Astrocyte of the hippocampus (primary cell): ENCODE results near the gene PSMD4.
"Not testable (repeated sequence)": the region's sequence is repeated elsewhere in the genome, so short reads cannot be mapped to it uniquely, and the experiment has no call there.

Experiments used
- DNase-seq: peaks from one replicate; pipeline ENCODE4 v3.0.0; 2011; ENCODE audit warnings: low read depth, low spot score

The PSMD4 gene

DNA sequence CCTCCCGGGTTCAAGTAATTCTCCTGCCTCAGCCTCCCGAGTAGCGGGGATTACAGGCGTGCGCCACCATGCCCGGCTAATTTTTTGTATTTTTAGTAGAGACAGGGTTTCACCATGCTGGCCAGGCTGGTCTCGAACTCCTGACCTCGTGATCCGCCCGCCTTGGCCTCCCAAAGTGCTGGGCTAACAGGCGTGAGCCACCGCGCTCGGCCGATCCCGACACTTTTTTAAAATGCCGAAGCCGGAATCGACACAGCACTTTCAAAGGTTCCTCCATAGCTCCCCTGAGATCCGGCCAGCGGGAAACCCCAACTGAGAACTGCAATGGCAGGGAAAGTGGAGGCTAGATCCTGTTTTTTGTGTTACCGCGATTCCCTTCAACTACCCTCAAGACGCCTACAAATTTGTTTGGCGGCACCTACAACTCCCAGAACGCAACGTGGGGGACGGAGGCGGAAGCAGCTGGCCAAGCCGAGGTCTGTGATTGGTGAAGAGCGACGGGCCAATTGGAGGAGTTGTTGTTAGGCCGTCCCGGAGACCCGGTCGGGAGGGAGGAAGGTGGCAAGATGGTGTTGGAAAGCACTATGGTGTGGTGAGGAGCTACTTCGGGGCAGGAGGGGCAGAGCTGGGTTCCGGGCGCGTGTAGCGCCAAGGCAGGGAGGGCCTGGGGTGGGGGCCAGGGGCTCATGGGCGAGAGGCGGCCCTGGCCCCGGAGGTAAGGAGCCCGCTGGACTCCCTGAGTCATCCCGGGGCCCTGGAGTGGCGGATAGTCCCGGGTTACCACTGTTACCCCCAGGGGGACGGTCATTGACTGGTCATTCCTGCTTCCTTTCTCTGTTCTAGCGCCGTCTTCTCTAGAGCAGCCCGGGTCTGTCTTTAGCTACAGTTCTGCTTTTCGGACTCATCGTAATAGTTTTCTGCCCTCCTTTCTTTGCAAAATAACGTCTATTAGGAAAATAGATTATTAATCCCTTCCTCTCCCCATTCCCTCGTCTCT is at the start of gene PSMD4:
Gene PSMD4 (plus strand): TSS at position 518 of the 997 bp plus-strand sequence. CDS start 49 bp downstream, at position 567.
- peak; percentile 99 for DNase-seq

DNA sequence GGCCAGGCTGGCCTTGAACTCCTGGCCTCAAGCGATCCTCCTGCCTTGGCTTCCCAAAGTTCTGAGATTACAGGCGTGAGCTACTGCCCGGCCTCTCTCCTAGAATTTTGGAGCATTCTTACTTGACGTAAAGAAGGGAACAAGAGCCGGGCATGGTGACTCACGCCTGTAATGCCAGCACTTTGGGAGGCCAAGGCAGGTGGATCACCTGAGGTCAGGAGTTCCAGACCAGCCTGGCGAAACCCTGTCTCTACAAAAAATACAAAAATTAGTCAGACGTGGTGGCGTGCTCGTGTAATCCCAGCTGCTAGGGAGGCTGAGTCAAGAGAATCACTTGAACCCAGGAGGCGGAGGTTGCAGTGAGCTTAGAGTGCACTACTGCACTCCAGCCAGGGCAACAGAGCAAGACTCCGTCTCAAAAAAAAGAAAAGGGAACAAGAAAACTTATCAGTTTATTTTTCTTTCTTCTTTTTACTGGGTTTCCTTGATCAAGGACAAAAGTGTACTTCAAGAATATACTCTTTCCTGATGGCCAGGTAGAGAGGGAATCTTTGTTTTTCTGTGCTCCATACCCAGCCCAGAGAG is 49.1 kb upstream of the PSMD4 start:
- not testable (repeated sequence) for DNase-seq

DNA sequence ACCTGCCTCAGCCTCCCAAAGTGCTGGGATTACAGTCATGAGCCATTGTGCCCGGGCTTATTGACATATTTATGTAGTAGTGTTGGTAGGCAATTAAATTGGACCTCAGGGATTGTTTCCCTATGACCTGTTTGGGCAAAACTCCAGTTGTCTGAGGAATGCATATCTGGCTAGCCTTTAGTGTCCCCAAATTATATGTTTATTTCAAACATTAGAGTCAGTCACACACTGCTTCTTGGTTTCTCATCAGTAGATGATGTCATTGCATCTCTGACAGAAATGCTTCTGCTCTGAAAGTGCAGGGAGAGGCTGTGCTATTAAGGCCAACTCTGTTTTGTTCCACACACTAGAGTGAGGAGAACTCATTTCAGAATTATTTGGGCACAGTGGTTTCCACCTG is 43.7 kb upstream of the PSMD4 start:
- peak; percentile 65 for DNase-seq

DNA sequence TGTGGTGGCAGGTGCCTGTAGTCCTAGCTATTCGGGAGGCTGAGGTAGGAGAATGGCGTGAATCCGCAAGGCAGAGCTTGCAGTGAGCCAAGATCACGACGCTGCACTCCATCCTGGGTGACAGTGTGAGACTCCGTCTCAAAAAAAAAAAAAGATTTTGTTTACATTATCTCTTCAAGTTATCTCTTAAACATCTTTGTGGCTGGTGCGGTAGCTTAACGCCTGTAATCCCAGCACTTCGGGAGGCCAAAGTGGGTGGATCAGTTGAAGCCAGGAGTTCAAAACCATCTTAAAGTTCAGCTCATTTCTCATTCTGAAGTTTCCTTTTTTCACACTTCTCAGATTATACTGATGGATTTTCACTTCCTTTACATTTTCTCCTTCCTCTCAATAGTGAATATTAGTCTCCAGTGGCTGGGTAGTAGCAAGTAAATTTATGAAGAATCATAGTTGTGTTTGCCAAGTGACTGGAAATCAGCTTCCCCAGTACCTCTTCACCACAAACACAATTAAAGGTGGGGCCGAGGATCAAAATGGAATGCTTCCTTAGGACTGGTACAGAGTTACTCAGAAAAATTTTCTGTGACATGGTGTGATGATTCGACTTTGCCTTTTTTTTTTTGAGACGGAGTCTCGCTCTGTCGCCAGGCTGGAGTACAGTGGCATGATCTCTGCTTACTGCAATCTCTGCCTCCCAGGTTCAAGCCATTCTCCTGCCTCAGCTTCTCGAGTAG is 42.4 kb upstream of the PSMD4 start:
- peak; percentile 23 for DNase-seq

DNA sequence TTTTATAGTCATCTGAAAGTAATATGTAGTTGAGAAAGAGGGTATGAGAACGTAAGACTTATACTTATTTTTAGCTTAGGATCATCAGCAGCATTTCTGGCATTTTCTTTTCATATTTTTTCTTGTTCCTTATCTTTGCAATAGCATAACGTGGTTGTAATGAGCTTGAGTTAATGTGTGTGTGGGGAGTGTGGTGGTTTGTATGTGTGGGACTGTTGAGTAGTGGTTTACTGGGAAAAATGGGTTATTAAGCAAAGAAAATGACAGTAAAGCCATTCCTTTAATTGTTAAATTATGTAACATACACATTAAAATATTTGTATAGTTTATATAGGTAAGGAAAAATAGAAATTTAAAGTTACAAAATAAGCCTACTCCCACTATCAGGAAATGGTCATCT is 41.0 kb upstream of the PSMD4 start:
- DNase-seq: no peak

DNA sequence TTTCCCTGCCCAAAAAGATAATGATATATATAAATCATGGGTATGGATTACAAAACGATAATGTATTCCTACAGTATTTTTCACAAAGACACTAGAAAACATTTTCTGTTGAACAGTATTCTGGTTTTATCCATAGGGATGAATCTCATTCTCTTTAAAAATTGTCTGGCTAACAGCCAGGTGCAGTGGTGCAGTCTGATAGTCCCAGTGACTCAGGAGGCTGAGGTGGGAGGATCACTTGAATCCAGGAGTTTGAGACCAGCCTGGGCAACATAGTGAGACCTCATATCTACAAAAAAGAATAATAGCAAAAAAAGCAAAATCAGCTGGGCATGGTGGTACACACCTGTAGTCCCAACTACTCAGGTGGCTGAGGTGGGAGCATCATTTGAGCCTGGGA is 32.9 kb upstream of the PSMD4 start:
- DNase-seq: no peak

DNA sequence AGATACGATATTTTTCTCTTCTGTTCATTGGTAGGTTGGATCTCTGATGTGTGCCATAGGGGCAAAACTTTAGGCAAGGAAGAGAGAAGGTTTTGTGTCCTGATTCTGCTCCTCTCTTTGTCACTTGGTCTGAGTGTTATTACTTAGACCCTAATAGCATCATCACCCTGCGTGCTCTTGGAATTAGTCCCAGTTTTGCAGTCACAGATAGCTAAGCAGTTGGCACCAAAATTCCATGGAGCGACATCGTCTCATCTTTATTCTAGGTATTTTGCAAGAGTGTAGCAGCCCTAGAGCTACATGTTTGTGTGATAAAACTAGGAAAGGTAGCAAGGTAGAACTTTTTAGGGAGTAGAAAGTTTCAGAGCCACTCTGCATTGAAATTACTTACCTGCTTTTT is 32.4 kb upstream of the PSMD4 start:
- DNase-seq: peak; percentile 28

DNA sequence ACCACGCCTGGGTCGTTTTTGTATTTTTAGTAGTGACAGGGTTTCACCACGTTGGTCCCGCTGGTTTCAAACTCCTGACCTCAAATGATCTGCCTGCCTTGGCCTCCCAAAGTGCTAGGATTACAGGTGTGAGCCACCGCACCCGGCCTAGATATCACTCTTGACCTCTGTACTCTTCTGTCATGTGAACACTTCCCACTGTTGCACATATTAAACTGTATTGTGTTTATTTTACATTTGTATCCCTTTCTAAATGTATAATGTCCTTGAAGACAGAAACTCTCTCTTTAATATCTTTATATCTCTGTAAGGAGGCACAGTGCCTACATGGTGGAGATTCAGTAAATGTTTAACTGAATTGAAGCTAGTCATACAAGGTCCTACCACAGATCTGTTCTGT is 19.3 kb upstream of the PSMD4 start:
- DNase-seq: no peak

DNA sequence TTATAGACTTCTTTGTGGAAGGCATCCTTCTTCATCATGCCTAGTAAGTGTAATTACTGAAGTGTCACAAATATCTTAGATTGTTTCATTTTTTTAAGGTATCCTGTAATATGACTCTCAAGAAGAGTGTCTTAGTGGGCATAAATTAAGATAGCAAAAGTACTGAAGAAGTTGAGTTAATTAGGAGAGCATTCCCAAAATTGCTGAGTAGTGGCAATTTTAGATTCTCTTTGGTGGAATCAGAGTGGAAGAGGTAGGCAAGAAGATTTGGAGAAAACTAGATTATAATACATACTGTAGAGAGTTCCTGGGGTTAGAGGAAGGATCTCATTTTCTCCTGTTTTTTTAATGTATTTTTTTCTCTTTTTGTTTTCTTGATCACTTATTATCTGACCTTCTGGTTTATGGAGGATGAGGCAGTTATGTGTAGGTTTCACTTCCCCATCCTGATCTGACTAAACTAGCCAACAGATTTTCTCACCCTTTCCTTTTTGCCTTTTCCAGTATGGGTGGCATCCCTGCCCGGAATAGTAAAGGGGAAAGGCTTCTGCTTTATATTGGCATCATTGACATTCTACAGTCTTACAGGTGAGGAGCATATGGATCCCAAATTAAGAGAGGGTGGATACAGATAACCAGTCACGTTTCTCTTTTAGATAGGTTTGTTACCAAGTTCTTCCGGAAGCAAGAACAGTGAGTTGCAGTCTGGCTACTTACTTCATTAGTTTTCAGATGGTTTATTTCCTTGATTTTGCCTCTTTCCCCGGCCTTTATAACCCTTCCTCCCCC is 16.7 kb upstream of the PSMD4 start:
- no peak for DNase-seq

DNA sequence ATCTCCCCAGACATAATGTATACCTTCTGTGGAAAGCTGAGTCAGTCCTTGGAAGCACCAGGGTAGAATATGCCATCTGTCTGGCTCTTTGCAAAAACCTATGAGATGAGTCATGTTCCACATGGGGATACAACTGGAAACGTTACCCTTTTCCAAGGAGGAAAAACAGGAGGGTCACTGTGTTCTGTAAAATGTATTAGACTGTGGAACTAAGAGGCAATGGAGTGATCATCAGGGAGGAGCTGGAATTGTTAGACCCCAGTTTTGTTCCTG is 16.1 kb upstream of the PSMD4 start:
- peak; percentile 79 for DNase-seq

DNA sequence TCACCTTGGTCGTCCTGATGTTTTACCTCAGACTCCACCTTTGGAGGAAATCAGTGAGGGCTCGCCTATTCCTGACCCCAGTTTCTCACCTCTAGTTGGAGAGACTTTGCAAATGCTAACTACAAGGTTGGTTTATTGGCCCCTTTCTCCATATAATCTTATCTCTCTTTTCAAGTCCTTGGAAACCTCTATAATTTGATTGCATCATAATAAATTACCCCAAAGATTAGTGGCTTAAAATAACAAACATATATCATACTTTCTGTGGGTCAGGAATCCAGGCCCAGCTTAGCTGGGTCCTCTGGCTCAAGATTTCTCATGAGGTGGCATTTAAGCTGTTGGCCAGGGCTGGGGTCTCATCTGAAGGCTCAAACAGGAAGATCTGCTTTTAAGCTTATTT is 12.1 kb upstream of the PSMD4 start:
- no peak for DNase-seq

DNA sequence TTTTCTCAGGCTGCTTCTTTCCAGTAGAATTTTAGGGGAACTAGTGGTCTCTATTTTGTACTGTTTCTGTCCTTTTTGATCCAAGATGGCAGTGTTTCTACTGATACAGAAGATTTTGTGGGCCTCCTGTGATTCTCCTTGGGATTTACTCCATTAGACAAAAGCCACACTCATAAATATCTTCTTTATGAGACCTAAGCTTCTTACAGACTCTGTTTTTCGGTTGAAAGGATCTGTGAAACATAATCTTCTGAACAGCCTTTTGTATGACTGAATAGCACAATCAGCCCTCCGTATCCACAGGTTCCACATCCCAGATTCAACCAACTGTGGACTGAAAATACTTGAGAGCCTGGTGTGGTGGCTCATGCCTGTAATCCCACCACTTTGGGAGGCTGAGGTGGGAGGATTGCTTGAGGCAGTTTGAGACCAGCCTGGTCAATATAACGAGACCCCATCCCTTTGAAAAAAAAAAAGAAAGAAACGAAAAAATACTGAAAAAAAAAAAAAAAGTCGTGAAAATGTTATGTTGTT is 10.8 kb upstream of the PSMD4 start:
- DNase-seq: no peak

DNA sequence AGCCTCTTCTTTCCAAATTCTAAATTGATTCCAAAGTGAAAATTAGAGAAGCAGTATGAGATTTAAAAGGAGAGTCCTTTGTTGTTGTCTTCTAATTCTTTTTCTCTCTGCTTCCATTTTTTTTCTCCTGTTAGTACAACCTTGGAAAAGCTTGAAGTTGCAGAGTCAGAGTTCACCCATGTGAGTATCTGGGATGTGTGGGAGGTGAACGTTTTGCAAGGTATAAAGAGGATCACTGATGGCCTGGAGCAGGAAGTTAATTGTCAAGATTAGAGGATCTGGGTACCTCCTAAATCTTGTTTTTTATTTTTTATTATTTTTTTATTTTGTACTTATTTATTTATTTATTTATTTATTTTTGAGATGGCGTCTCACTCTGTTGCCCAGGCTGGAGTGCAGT is 7.7 kb upstream of the PSMD4 start:
- DNase-seq: no peak

DNA sequence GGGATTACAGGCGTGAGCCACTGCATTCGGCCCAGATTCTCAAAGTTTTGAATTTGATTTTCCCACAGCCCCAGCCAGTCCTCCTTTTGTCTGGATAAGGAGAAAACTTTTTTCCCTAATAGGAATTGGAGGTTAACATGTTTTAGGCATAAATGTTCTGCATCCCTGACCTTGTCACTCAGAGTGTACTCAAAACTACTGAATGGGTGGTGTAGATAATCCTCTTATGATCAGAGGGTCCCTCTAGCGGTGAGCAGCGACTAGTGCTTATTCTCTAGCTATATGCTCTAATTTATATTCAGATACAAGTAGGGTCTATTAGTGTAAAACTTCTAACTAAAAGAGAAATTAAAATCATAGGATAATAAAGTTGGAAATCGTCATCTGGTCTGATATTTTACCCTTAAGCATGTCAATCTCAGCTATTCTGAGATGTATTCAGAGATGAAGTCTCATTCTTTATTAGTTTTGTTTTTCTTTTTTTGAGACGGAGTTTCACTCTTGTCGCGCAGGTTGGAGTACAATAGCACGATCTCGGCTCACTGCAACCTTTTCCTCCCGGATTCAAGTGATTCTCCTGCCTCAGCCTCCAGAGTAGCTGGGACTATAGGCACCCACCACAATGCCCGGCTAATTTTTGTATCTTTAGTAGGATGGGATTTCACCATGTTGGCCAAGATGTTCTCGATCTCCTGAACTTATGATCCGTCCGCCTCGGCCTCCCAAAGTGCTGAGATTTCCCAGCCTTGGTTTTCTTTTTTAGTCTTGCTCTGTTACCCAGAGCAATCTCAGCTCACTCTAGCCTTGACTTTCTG is 2.7 kb upstream of the PSMD4 start:
- peak; percentile 80 for DNase-seq

DNA sequence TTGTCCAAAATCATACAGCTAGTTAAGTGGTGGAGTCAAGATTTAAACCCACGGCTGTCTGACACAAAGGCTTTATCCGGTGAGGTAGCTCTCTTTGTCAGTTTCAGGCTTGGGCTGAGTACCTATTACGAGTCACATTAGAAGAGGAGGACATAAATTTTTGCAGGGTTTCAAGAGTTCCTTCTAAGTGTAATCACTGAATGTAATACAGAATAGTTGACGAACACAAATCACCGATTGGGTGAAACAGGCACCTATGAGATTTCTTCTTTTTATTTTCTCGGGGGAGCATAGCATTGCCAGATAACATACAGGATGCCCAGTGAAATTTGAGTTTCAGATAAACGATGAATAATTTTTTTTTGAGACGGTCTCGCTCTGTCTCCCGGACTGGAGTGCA is 847 bp downstream of the PSMD4 start:
- DNase-seq: peak; percentile 18

DNA sequence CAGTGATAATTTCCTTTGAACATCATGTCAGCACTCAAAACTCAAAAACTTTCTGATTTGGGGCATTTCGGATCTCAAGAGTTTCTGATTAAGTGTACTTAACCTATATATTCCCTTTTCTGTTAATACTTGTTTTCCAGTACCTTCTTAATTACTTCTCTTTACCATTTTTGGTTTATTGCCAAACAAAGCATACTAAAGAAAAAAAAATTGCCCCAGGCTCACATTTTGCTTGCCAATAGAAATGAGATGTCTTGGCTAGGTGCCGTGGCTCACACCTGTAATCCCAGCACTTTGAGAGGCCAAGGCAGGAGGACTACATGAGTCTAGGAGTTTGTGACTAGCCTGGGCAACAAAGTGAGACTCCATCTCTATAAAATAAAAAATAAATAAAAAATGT is 4.8 kb downstream of the PSMD4 start:
- no peak for DNase-seq

DNA sequence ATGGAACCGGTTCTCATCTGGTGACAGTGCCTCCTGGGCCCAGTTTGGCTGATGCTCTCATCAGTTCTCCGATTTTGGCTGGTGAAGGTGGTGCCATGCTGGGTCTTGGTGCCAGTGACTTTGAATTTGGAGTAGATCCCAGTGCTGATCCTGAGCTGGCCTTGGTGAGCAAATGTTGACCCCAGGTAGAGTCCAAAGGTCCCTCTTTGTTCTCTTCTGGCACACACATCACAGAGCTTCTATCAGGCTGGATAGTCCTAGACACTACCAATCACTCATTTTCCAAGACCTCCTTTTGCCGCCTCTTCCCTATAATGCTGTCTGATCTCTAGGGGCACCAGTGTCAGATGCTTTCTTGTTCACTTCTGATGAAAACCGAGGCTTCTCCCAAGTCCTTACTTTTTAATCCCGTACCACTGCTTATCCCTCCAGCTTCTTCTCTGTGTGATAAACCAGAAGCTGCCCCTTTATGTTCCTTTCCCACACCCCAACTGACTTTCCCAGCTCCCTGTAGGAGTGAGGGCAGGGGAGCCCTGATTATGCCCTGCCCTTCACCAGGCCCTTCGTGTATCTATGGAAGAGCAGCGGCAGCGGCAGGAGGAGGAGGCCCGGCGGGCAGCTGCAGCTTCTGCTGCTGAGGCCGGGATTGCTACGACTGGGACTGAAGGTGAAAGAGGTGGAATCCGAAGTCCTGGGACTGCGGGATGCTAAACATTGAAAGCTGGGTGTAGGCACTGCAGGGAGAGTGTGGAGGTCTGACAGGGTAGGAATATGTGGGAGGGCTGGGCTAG is 11.1 kb downstream of the PSMD4 start:
- no peak for DNase-seq

DNA sequence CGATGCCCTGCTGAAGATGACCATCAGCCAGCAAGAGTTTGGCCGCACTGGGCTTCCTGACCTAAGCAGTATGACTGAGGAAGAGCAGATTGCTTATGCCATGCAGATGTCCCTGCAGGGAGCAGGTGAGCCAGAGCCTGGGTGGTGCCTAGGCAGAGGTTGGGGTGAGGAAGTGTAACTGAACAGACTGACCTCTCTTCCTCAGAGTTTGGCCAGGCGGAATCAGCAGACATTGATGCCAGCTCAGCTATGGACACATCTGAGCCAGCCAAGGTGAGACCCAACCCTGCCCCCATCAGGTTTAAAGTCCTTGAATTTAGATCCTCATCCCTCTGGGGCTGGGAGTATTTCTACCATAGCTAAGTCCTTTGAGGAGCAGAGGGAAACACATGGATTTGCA is 11.8 kb downstream of the PSMD4 start:
- no peak for DNase-seq

DNA sequence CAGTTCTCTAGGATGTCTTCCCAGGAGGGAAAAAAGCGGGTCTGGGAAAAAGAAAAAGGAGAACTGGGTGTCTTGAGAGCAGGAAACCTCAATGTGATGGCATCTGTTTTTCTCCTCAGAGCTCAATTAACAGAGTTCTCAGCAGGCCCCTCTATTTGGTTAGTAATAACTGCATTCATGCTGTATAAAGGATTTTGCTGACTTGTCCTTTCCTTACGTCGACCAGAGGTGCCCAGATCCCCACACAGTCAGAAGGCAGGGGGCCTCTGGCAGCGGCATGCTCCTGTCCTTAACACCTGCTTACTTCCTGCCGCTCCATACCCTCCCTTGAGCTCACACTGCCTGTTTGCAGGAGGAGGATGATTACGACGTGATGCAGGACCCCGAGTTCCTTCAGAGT is 12.3 kb downstream of the PSMD4 start:
- DNase-seq: no peak

DNA sequence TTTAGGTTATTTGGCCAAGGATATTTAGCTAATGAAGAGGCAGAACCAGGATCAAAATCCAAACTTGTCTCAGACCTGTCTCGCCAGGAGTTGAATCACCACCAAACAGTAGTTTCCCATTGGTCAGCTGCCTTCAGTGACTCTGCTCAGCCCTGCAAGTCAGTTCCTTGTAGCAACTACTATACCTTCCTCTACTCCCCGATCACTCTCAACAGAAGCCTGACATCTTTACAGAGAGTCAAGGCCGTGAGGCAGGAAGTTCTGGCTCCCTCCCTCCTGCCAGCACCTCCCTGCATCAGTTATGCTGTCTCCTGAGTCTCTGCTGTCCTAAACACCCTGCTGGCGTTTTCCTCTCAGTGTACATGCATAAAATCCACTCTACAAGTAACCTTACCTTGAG is 13.2 kb downstream of the PSMD4 start:
- no peak for DNase-seq
